ENCODE measurements around the gene CYB5A. TPM values are rescaled to one million over a fixed set of nuclear protein-coding genes. Genes with fewer than 3 reads are reported as not detected.

CYB5A gene
- total RNA-seq, 4 donors from 2014 or later, result 44.6 to 204 (median 51.9) TPM

DNA sequence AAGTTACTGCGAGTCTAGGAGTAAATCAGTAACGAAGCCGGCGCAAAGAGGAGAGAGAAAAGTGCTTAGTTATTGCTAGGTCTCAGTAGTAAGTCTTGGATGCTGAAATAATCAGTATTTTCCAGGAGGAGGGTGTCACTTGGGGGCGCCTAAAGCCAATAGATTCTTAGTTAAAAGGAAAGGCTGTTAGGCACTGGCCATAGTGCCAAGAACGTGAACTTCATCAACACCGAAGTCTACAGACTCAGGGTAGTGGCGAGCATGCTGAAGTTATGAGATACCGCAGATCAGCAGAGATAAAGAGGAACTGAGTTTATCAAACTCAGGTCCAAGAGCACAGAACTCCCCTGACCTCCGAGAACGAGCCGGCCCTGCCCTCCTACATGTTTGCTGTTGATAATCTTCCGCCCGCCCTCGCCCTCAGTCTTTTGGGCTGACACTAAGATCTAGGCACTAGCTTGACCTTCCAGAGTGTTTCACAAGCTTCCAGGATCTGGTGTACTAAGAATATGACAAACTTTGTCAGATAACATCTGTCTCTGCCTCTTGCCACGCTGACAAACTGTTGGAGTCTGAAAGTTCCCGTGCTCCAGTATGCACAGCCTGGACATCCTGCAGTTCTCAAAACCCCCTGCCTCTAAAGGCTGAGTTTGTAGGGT, 49.2 kb downstream of the CYB5A start:
- H3K36me3 ChIP-seq, result no peaks in the 10 kb centered on the region
- H3K4me1 ChIP-seq, result no peaks in the 10 kb centered on the region
- H3K9me3 ChIP-seq, result no peaks in the 10 kb centered on the region
- TF ChIP-seq, protein P1, sequence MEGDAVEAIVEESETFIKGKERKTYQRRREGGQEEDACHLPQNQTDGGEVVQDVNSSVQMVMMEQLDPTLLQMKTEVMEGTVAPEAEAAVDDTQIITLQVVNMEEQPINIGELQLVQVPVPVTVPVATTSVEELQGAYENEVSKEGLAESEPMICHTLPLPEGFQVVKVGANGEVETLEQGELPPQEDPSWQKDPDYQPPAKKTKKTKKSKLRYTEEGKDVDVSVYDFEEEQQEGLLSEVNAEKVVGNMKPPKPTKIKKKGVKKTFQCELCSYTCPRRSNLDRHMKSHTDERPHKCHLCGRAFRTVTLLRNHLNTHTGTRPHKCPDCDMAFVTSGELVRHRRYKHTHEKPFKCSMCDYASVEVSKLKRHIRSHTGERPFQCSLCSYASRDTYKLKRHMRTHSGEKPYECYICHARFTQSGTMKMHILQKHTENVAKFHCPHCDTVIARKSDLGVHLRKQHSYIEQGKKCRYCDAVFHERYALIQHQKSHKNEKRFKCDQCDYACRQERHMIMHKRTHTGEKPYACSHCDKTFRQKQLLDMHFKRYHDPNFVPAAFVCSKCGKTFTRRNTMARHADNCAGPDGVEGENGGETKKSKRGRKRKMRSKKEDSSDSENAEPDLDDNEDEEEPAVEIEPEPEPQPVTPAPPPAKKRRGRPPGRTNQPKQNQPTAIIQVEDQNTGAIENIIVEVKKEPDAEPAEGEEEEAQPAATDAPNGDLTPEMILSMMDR (IDR thresholded peaks at IDR 0.05), result no peak
- no peak for TF ChIP-seq POLR2A (IDR thresholded peaks at IDR 0.05)
- no peak for DNase-seq
- intact Hi-C loops (cut with DNase I; ENCODE audit: low total_unique reads), result no loop called here
- H3K4me3 ChIP-seq, result no peak overlapping the region
- H3K27me3 ChIP-seq, result no peaks in the 10 kb centered on the region
- H3K27ac ChIP-seq, result no peak overlapping the region

DNA sequence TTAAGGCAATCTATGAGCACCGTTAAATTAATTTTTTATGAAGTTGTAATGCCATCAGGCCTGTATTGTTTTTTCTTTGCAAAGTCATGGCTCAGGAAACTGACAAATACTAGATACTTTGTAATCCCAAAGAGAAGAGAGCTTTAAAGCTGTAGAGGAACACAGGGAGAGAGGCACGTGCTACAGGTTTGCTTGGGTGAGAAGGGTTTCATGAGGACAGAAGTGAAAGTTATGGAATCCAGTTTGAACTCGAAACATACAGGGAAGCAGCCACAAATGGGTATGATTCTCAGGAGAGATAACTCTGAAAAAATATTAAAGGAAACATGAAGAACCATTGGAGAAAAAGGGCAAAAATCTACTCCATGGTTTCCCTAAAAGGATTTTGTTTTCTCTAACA, 49.8 kb downstream of the CYB5A start:
- no peak for TF ChIP-seq POLR2A (IDR thresholded peaks at IDR 0.05)
- TF ChIP-seq, protein P1 (IDR thresholded peaks at IDR 0.05), result no peak
- no peak overlapping the region for H3K4me3 ChIP-seq
- H3K4me1 ChIP-seq, result no peaks in the 10 kb centered on the region
- H3K27ac ChIP-seq, result no peak overlapping the region
- H3K27me3 ChIP-seq, result no peaks in the 10 kb centered on the region
- DNase-seq, result no peak
- H3K9me3 ChIP-seq, result no peaks in the 10 kb centered on the region
- no peaks in the 10 kb centered on the region for H3K36me3 ChIP-seq
- intact Hi-C loops (cut with DNase I; ENCODE audit: low total_unique reads), result no loop called here

DNA sequence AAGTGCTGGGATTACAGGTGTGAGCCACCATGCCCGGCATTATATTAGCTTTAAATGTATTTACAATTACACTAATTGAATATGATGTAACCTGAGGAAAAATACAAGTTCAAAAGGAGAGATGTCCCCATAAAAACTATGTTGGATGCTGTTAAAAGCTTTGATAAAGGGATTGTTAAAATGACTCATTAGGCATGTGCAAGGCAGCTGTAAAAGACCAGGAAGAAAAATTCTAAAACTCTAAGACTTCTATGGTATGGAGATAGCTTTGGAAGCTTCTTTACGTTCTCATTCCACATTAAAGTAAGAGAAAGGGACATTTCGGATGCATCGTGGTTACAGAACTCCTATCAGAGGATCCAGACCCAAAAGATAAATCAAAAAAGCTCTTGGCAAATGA, 50.3 kb downstream of the CYB5A start:
- no peaks in the 10 kb centered on the region for H3K36me3 ChIP-seq
- TF ChIP-seq, protein P1 (IDR thresholded peaks at IDR 0.05), result no peak
- TF ChIP-seq POLR2A (IDR thresholded peaks at IDR 0.05), result no peak
- intact Hi-C loops (cut with DNase I; ENCODE audit: low total_unique reads), result no loop called here
- no peak overlapping the region for H3K4me3 ChIP-seq
- H3K4me1 ChIP-seq, result no peaks in the 10 kb centered on the region
- no peaks in the 10 kb centered on the region for H3K27me3 ChIP-seq
- no peak for DNase-seq
- H3K9me3 ChIP-seq, result no peaks in the 10 kb centered on the region
- no peak overlapping the region for H3K27ac ChIP-seq

DNA sequence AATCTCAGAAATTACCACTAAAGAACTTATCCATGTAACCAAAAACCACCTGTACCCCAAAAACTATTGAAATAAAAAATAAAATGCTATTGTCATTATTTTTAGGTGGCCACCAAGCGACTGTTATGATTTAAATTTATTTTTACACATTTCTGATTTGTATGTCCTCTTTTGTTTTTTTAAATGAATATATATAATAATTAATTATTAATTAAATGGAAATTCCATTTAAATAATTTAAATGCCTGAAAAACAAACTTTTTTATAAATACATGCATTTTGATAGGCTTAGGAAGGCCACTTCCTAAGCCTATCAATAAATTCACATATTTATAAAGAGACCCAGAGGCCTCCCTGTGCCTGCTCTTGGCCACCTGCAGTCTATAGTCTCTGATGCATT, 52.2 kb downstream of the CYB5A start:
- intact Hi-C loops (cut with DNase I; ENCODE audit: low total_unique reads), result no loop called here

More for the DNA sequence above, 52.2 kb downstream of the CYB5A start:
- no peaks in the 10 kb centered on the region for H3K36me3 ChIP-seq
- TF ChIP-seq POLR2A (IDR thresholded peaks at IDR 0.05), result no peak
- TF ChIP-seq, protein P1 (IDR thresholded peaks at IDR 0.05), result no peak
- H3K27ac ChIP-seq, result no peak overlapping the region
- no peaks in the 10 kb centered on the region for H3K27me3 ChIP-seq
- H3K4me1 ChIP-seq, result no peaks in the 10 kb centered on the region
- DNase-seq, result no peak
- no peak overlapping the region for H3K4me3 ChIP-seq
- H3K9me3 ChIP-seq, result no peaks in the 10 kb centered on the region

Data from uterus (tissue), 4 donors.